H1 (cell line): Measurements from ENCODE around the gene IQSEC3.

Experiments
- KDM1A ChIP-seq: fragments of 200-600, 300-600 bp; sonication (generic); IDR thresholded peaks from 2 replicates; pipeline ENCODE4 v1.7.1; 2016; ENCODE audit warnings: mild to moderate bottlenecking, low read length, borderline replicate concordance
- MAX ChIP-seq: IDR thresholded peaks from 2 replicates; pipeline ENCODE4 v1.6.1; 2012; ENCODE audit warnings: inconsistent platforms
- RFX5 ChIP-seq: IDR thresholded peaks from 2 replicates; pipeline ENCODE4 v1.6.1; 2011; ENCODE audit warnings: low read depth, low read length, improper control_type of control experiment, borderline replicate concordance

GRCh38 chr12:130519-130918, 64.0 kb downstream of the IQSEC3 start:
- TF ChIP-seq KDM1A (no peak), RFX5 (no peak), MAX (no peak)
